Loucy (cell line): ENCODE measurements around the gene ZFHX3.

Source experiments
- H2AFZ ChIP-seq: fragments of 200-600 bp; sonication (generic); 2 replicates; pipeline ENCODE4 v1.6.0; 2016; ENCODE audit warnings: antibody characterized with exemption, mild to moderate bottlenecking, low read length, moderate library complexity
- H3F3A ChIP-seq: fragments of 200-600 bp; 2 replicates; pipeline ENCODE4 v1.6.0; 2016; ENCODE audit warnings: antibody characterized with exemption, low read depth, mild to moderate bottlenecking
- H3K27me3 ChIP-seq: fragments of 200-600 bp; sonication (generic); 2 replicates; pipeline ENCODE4 v1.6.1; 2014; ENCODE audit warnings: low read length, mild to moderate bottlenecking; ENCODE audit not compliant: insufficient read depth, poor library complexity, severe bottlenecking
- H3K36me3 ChIP-seq: fragments of 200-600 bp; sonication (generic); 2 replicates; pipeline ENCODE4 v1.6.1; 2016; ENCODE audit warnings: low read length; ENCODE audit not compliant: insufficient read depth
- H3K4me1 ChIP-seq: fragments of 200-600 bp; sonication (generic); 2 replicates; pipeline ENCODE4 v1.5.1; 2014; ENCODE audit warnings: low read length, mild to moderate bottlenecking; ENCODE audit not compliant: insufficient read depth, poor library complexity, severe bottlenecking
- H3K4me2 ChIP-seq: fragments of 200-600 bp; sonication (generic); 2 replicates; pipeline ENCODE4 v1.6.0; 2014; ENCODE audit warnings: antibody characterized with exemption, low read length, low read depth, mild to moderate bottlenecking; ENCODE audit not compliant: poor library complexity, severe bottlenecking
- H3K4me3 ChIP-seq: fragments of 200-600 bp; sonication (generic); 2 replicates; pipeline ENCODE4 v1.5.1; 2014; ENCODE audit warnings: low read length, mild to moderate bottlenecking, mixed read lengths; ENCODE audit not compliant: poor library complexity, severe bottlenecking
- H3K79me2 ChIP-seq: fragments of 200-600 bp; sonication (generic); 2 replicates; pipeline ENCODE4 v1.6.1; 2014; ENCODE audit warnings: low read length; ENCODE audit not compliant: insufficient read depth
- H3K9ac ChIP-seq: fragments of 200-600 bp; sonication (generic); 2 replicates; pipeline ENCODE4 v1.6.0; 2014; ENCODE audit warnings: mild to moderate bottlenecking, low read depth, low read length, moderate library complexity; ENCODE audit not compliant: poor library complexity, severe bottlenecking
- H3K9me2 ChIP-seq: fragments of 200-600 bp; sonication (generic); replicated peaks from 2 replicates; pipeline ENCODE4 v1.6.1; 2016; ENCODE audit warnings: low read depth, low read length, mixed read lengths
- H3K9me3 ChIP-seq: fragments of 200-600 bp; sonication (generic); 2 replicates; pipeline ENCODE4 v1.6.1; 2014; ENCODE audit warnings: mild to moderate bottlenecking, antibody characterized with exemption, low read length, low read depth; ENCODE audit not compliant: insufficient read depth
- H4K20me1 ChIP-seq: fragments of 200-600 bp; sonication (generic); 2 replicates; pipeline ENCODE4 v1.6.0; 2014; ENCODE audit warnings: antibody characterized with exemption, low read length, mild to moderate bottlenecking; ENCODE audit not compliant: insufficient read depth, poor library complexity, severe bottlenecking
- CTCF ChIP-seq: fragments of 200-600 bp; sonication (generic); conservative IDR thresholded peaks from 2 replicates; pipeline ENCODE4 v1.5.1; 2014; ENCODE audit warnings: mild to moderate bottlenecking, antibody characterized with exemption, low read length
- EZH2phosphoT487 ChIP-seq: fragments of 200-600 bp; IDR thresholded peaks from 2 replicates; pipeline ENCODE4 v1.6.1; 2018; ENCODE audit warnings: antibody characterized with exemption, mild to moderate bottlenecking, moderate library complexity, borderline replicate concordance

Gene ZFHX3

DNA sequence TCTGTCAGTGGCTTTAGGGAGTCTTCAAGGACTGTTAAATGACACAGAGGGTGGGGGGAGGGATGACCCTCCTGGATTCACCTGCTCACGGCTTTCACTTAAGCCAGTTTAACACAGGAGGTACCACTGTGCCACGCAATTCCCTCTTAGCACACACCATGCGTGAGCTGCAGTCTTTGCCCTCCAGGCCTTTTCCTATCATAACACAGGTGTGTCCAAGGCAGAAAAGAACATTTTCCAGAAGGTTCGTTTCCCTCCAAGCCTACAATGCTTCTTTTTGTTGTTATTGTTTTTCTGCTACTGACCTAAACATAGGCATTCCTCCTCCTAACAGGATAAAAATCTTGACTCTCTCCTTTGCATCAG lies 1.1 kb downstream of the ZFHX3 start:
- Histone ChIP-seq H3F3A (no peaks in the 10 kb centered on the region), H3K27me3 (no peaks in the 10 kb centered on the region), H3K4me2 (no peak overlapping the region), H3K9me3 (no peaks in the 10 kb centered on the region), H3K4me1 (peaks cover 4% of the 10 kb centered on the region), H2AFZ (no peak overlapping the region), H4K20me1 (no peaks in the 10 kb centered on the region), H3K36me3 (no peaks in the 10 kb centered on the region), H3K9ac (no peak overlapping the region), H3K4me3 (no peak overlapping the region), H3K9me2 (no peaks in the 10 kb centered on the region), H3K79me2 (peaks cover 33% of the 10 kb centered on the region; the same call in 1 of the 2 replicates)
- TF ChIP-seq CTCF (no peak), EZH2phosphoT487 (no peak)

DNA sequence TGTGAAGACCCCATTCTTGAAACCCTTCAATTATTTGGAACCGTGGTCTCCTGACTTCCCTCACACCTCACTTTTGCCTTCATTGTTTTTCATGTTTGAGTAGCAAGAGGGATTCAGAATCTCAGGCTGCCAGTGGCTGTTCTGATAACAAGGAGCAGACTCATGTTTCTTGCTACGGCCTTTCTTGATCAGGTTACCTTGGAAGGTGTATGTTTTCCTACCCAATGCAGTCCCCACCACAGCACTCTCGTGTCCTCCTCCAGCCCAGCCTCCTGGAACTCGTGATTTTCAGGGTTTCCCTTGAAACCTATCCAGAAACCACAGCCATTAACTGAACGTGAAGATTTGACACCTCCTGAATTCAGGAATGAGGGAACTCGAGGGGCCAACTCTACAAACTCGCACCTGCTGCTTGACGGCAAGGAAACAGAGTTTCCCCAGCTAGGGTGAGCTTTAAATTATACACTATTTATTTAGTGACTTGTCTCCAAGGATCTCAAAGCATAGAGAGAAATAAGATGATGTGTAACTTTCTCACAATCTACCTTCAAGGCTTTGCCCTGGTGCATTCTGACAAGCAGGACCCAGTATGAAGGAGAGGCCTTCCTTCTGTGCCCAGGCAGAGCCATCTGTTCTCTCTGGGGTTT lies 1.6 kb downstream of the ZFHX3 start:
- no peak overlapping the region for H3K9ac ChIP-seq
- H3K79me2 ChIP-seq: peaks cover 31% of the 10 kb centered on the region; the same call in 1 of the 2 replicates

DNA sequence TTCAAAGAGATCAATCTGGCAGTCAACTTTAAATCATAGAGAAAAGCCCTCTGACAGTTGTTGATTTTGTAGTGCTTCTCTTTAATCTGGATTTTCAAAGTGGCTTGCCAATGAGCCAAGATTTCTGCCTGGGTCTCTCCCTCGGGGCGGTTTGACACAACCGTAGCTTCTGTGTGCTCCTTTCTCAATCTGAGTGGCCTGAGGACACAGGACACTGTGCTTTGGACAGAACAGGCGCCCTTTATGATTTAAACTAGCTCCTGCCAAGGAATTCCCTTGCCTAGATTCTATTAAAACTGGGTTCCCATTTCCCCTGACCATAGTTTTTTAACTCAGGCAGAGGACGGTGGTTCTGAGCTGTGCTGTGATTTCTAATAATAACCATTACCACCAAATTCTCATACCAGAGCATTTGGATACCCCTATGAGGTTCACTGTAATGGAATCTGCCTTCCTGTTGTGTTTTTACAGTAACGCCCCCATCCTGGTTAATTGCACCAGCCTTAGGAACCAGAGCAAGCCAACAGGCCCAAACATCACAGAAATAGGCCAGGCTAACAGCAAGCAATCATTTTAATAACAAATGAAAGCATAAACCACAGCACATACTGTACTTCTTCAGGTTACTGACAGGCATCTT lies 4.0 kb downstream of the ZFHX3 start:
- peaks cover 44% of the 10 kb centered on the region; the same call in 1 of the 2 replicates for H3K79me2 ChIP-seq
- no peak overlapping the region for H2AFZ ChIP-seq
- no peaks in the 10 kb centered on the region for H4K20me1 ChIP-seq
- no peak overlapping the region for H3K4me2 ChIP-seq
- H3K36me3 ChIP-seq: no peaks in the 10 kb centered on the region
- H3K9me2 ChIP-seq: no peaks in the 10 kb centered on the region
- peaks cover 19% of the 10 kb centered on the region for H3K4me1 ChIP-seq
- no peak overlapping the region for H3K4me3 ChIP-seq
- H3F3A ChIP-seq: no peaks in the 10 kb centered on the region
- H3K9ac ChIP-seq: no peak overlapping the region
- no peak for TF ChIP-seq EZH2phosphoT487
- TF ChIP-seq CTCF: no peak
- H3K27me3 ChIP-seq: no peaks in the 10 kb centered on the region
- no peaks in the 10 kb centered on the region for H3K9me3 ChIP-seq

More for the DNA sequence above, 1.6 kb downstream of the ZFHX3 start:
- TF ChIP-seq EZH2phosphoT487 (no peak), CTCF (no peak)
- H3K9me3 ChIP-seq: no peaks in the 10 kb centered on the region
- no peak overlapping the region for H3K4me3 ChIP-seq
- no peaks in the 10 kb centered on the region for H3K9me2 ChIP-seq
- H3K27me3 ChIP-seq: no peaks in the 10 kb centered on the region
- H3K4me1 ChIP-seq: peaks cover 4% of the 10 kb centered on the region
- H3K4me2 ChIP-seq: no peak overlapping the region
- H3F3A ChIP-seq: no peaks in the 10 kb centered on the region
- no peak overlapping the region for H2AFZ ChIP-seq
- no peaks in the 10 kb centered on the region for H4K20me1 ChIP-seq
- no peaks in the 10 kb centered on the region for H3K36me3 ChIP-seq
